Frontal cortex (tissue), 4 donors: ENCODE data around the gene CIDEB. TPM values are rescaled to one million over a fixed set of nuclear protein-coding genes. Genes with fewer than 3 reads are reported as not detected.
"Not testable (repeated sequence)": the region's sequence is repeated elsewhere in the genome, so short reads cannot be mapped to it uniquely, and the experiment has no call there.

Experiments
- DNase-seq, 2 donors: peaks; one replicate each; pipeline ENCODE4 v3.0.0; 2012; ENCODE audit warnings: low spot score in 2 of 2
- FAIRE-seq: peaks from 2 replicates; lab custom pipeline; 2012; peaks lifted over from hg19 to GRCh38; lab: Jason Lieb, UNC
- total RNA-seq: library from RNA; depleted of rRNA; stranded (reverse); fragments of >200 nt; gene quantifications from one replicate; pipeline ENCODE4 v1.2.3, GENCODE V29; 2014
- donor health status: control.
- donor health status: control.
- donor health status: control.

The CIDEB gene
- 2.0 TPM for total RNA-seq

DNA sequence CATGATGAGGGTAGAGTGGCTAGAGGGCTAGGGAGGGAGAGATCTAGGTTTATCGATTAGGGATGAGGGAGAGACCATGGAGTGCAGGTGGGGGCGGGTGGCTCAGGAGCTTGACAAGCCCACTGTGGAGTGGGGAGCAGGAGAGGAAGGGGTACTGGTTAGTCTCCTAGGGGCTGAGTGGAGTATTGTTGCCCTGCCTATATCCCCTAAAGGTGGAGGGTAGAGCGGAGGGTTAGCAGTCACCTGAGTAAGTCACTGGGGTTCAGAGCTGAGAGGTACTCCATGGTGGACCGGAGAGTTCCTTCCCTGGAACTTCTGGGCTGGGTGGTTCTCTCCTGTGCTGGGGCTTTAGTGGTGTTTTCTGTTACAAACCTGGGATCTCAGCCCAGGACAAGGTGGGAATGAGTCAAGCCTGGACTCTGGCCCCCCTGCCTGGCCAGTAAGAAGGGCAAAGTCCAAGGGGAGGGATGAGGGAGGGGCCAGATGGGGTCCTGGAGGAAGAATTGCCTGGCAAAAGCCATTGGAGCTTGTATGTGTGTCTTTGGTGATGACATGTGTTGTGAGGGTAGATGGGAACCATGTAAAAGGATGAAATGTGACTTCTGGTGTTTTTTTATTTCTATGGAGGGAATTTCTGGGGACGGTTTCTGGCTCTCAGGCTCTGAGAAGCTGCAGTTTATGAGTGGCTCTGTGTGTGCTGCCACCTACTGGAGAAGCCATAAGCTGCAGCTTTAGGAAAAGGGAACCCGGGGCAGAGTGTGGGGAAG, at the start of gene CIDEB:
Gene CIDEB (minus strand): TSS at position 403 of the 767 bp plus-strand sequence. CDS start 119 bp downstream, at position 284.
- DNase-seq = peak in 1 of 2 donors; percentile 63
- no peak for FAIRE-seq

GRCh38 chr14:24356208-24356607, 48.4 kb upstream of the CIDEB start:
- no peak for FAIRE-seq
- no peak for DNase-seq

- no peak for FAIRE-seq
Observed at GRCh38 chr14:24355009-24355408, 47.2 kb upstream of the CIDEB start.

DNA sequence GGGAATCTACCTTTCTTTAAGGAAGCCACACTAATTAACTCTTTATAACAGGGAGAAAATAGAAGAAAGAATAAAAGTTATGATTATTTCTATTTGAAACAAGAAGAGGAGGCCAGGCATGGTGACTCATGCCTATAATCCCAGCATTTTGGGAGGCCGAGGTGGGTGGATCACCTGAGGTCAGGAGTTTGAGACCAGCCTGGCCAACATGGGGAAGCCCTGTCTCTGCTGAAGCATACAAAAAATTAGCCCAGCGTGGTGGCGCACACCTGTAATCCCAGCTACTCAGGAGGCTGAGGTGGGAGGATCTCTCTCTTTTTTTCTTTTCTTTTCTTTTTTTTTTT, 46.7 kb upstream of the CIDEB start:
- not testable (repeated sequence) for DNase-seq, FAIRE-seq

More at GRCh38 chr14:24355009-24355408, 47.2 kb upstream of the CIDEB start:
- no peak for DNase-seq

DNA sequence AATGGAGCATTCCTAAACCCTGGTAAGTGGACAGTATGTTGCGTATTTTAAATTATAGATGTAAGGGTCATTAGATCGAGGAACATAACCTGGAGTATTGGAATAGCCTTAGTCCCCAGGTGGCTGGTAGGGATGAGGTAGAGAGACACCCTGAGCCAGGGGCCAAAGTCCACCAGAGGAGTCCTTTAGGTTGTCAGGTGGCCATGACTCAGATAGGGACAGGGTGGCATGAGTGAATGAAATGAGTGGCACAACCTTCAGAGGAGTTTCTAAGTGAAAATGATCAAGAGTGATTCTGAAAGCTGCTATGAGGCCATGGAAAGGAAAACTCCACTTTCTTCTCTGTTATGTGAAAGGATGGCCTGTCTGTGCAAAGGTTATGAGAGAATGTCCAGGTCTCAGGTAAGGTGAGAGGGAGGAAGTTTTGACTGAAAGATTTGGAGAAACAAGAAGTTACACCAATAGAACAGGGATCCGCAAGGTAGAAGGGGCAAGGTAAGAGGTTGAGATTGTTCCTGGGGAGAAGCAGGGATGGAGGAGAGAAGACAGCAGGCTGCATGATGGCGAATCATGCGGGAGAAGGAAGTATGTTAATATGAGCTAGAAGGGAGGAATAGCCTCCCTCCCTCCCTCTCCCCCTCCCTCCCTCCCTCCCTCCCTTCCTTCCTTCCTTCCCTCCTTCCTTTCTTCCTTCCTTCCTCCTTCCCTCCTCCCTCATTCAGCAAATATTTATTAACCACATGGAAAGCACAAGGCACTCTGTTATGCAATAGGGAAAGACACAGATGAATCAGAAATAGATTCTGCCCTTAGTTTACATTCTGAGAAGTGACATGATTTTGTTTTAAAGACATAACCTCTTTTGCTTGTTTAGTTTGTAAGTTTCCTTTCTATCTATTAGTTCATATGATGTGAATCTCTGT, 46.0 kb upstream of the CIDEB start:
- no peak for FAIRE-seq

GRCh38 chr14:24351517-24351916, 43.7 kb upstream of the CIDEB start:
- no peak for DNase-seq

More for the DNA sequence above, 46.0 kb upstream of the CIDEB start:
- no peak for DNase-seq

DNA sequence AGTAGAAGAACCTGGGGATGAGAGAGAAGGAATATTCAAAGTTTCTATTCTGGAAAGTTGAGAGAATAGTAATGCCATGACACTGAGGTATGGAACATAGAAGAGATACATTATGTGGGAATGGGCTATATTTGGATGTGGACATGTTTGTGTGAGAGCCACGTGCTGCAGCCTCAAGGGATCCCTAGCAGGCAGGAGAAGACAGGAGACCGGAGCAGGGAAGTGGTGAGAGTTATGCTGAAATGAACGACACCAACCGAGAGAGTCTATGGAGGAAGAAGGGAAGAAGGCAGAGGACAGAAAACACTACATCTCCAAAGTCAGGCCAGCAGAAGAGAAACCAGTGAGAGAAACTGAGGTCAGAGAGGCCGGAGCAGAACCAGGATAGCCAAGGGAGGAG, 42.0 kb upstream of the CIDEB start:
- DNase-seq = no peak
- FAIRE-seq = no peak

More at GRCh38 chr14:24351517-24351916, 43.7 kb upstream of the CIDEB start:
- no peak for FAIRE-seq

- DNase-seq (no peak), FAIRE-seq (no peak)
Observed at GRCh38 chr14:24348186-24348585, 40.4 kb upstream of the CIDEB start.

DNA sequence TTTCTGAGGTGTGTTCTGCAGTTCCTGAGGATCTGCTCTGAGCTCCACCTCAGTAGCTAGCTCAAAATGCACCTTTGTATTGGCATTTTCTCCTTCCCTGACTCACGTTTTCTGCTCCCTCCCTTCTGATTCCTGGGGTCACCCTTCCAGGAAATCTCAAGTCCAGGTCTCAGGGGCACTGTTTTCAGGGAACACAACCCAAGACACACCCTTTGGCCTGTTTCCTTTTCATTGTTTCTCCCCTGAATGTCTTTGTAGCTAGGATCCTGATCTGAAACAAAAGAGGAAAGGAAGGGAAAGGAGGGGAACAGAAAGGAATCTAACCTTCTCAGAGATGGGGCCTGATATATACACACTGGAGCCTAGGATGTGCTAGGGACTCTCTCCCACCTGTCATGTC, 39.4 kb upstream of the CIDEB start:
- FAIRE-seq (no peak), DNase-seq (no peak)

- DNase-seq (no peak), FAIRE-seq (no peak)
Observed at GRCh38 chr14:24343795-24344660, 36.3 kb upstream of the CIDEB start.

DNA sequence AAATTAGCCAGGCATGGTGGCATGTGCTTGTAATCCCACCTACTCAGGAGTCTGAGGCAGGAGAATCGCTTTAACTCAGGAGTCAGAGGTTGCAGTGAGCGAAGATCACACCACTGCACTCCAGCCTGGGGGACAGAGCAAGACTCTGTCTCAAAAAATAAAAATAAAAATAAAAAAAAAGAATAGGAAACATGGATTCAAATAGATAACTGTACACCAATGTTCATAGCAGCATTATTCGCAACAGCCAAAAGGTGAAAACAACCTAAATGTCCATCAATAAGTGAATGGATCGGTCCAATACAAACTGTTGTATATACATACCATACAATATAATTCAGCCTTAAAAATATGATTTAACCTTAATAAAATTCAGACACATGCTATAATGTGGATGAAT, 35.1 kb upstream of the CIDEB start:
- DNase-seq (no peak), FAIRE-seq (no peak)

DNA sequence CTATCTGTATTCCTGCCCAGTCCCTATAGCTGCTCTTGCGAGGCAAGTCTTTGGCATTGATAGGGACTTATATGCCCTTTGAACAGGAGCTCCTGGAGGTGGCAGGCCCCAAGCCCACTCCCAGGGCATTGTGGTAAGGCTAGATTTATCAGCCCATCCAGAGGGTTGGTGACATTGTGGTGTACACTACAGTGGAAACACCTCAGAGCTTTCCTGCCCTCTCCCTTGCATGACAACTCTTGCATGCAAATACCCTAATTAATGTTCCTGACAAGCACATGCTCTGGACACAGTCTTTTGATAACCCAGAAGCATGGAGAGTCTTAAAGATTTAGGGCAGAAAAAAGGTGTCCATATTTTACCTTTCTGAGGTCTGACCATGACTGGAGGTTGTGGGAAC, 32.8 kb upstream of the CIDEB start:
- no peak for FAIRE-seq
- no peak for DNase-seq

GRCh38 chr14:24339284-24340151, 31.7 kb upstream of the CIDEB start, which contains the start of gene RIPK3:
TSS of gene RIPK3 (minus strand) at chr14:24339991. CDS start at chr14:24339826, 165 bp downstream.
- DNase-seq = no peak
- FAIRE-seq = no peak

DNA sequence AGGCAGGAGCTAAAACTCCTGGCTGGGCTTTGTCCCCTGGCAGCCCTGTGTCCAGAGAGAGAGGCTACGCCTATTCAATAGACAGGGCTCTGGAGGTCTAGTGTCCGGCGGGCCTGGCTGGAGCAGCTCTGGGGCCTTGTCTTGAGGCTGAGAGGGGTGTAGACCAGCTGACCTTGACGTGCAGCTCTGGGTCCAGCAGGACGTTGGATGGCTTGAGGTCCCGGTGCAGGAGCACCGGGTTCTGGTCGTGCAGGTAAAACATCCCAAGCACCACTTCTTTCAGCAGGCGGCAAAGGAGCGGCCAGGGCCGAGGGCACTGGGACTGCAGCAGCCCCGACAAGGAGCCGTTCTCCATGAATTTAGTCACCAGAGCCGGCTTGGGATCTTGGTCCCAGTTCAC, 31.1 kb upstream of the CIDEB start:
- FAIRE-seq (no peak), DNase-seq (no peak)

DNA sequence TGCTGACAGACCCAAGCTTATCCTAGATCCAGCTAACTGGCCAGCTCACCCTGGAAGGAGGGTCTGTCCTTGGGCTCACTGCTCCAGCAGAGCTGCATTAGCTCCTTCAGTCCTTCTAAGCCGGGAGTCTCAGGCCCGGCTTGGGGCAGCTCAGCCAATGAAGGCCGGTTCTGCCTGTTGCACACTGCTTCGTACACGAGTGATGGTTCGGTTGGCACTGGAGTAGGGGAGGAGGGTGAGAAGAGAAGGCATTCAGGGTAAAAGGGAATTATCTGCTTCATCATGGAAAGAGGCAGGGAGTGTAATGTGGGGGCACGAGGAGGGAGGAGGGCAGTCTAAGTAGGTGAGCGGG, 30.0 kb upstream of the CIDEB start:
- FAIRE-seq (no peak), DNase-seq (no peak)

GRCh38 chr14:24337144-24337823, 29.5 kb upstream of the CIDEB start:
- DNase-seq = peak in 1 of 2 donors; percentile 1
- no peak for FAIRE-seq

DNA sequence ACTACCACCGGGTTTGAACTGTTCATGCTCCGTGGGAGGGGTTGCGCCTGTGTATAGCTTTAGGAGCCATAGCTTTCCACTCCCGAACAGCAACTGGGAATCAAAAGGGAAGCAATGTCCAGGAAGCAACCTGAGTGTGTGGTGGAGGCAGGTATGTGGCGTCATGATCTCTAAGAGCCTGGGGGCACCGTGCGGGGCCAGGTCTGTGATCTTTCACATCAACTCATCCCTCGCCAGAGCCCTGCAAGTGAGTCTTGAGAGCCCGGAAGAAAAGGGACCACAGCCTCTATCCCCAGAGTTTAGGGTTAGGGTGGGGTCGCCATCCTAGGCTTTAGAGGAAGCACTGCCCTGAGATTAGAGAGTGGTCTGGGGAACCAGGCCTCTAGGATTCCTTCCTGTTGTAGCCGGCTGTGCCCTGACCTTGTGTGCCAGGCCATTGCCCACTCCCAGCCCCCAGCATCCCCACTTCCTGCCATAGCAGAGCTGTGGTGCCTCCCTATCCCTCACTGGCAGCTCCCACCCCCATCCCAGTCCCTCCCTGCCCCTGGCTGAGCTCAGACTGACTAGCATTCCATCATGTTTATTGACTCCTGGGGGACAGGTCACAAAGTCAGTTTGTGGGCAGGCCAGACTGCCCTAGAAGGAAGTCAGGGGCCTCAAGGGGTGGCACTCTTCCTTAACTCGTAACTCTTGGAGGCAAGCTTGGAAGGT, 27.8 kb upstream of the CIDEB start:
- DNase-seq = peak in 1 of 2 donors; percentile 19
- no peak for FAIRE-seq
